ENCODE measurements around the gene PBRM1. TPM values are rescaled to one million over a fixed set of nuclear protein-coding genes. Genes with fewer than 3 reads are reported as not detected.

PBRM1 gene
- total and polyA plus RNA-seq, 2 experiments from 2014 or later: 57.5 to 72.5 TPM

DNA sequence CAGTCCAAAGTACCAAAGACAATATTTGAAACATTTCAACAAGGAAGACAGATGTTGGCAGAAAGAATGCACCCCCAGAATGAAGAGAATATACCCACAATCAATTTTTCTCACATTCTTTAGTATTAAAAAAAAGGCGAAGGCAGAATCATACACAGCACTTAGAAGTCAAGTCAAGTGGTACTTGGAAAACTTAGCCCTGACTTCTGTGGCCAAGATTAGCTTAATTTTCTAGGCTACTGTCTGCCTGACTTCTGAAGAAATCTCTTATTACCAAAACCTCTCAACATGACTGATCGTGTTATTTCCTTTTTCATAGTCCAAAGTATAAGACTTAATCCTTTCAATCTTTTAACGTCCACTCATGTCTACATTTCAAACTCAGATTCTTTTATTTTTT, 60.7 kb downstream of the PBRM1 start (continued):
- TF ChIP-seq STAT1 (IDR thresholded peaks at IDR 0.05; ENCODE audit: unreplicated experiment) (no peak), EZH2phosphoT487 (IDR thresholded peaks at IDR 0.05; ENCODE audit: unreplicated experiment) (no peak), ZNF331 (CRISPR knock-in tag; IDR thresholded peaks at IDR 0.05; ENCODE audit: low read depth) (no peak), EZH2 (IDR thresholded peaks at IDR 0.05; ENCODE audit: low read depth, unreplicated experiment) (no peak), JUNB (IDR thresholded peaks at IDR 0.05; ENCODE audit: unreplicated experiment) (no peak), NANOG (IDR thresholded peaks at IDR 0.05; ENCODE audit: borderline replicate concordance) (no peak), CREB1 (CRISPR knock-in tag; IDR thresholded peaks at IDR 0.05; ENCODE audit: low read depth) (no peak), ZNF114 (CRISPR knock-in tag; IDR thresholded peaks at IDR 0.05) (no peak)
- TF ChIP-seq, protein P1, sequence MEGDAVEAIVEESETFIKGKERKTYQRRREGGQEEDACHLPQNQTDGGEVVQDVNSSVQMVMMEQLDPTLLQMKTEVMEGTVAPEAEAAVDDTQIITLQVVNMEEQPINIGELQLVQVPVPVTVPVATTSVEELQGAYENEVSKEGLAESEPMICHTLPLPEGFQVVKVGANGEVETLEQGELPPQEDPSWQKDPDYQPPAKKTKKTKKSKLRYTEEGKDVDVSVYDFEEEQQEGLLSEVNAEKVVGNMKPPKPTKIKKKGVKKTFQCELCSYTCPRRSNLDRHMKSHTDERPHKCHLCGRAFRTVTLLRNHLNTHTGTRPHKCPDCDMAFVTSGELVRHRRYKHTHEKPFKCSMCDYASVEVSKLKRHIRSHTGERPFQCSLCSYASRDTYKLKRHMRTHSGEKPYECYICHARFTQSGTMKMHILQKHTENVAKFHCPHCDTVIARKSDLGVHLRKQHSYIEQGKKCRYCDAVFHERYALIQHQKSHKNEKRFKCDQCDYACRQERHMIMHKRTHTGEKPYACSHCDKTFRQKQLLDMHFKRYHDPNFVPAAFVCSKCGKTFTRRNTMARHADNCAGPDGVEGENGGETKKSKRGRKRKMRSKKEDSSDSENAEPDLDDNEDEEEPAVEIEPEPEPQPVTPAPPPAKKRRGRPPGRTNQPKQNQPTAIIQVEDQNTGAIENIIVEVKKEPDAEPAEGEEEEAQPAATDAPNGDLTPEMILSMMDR (conservative IDR thresholded peaks at IDR 0.05; ENCODE audit: low read depth in 2 of 2): no peak

DNA sequence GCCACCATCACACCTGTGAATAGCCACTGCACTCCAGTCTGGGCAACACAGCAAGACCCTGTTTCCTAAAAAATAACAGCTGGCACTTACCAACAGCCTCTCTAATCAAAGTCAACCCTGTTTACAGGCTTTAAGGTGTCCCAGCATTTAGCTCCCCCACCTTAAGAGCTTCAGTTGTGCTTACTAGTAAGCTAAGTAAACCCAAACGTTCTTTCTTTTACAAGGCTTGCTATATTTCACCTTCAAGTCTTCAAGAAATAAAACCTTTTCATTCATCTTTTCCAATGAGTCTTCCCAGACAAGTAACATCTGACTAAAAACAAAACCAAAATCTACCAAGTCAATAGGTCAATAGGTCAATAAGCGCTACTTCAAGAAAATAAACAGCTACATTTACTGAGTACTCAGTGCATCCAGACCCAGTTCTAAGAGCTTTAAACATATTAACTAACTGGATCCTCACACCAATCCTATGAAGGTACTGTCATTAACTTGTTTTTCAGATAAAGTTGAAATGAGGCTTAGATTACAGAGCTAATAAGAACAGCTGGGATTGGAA, 62.4 kb downstream of the PBRM1 start:
- Histone ChIP-seq H3K4me3 (no peak overlapping the region), H3K9me2 (ENCODE audit: insufficient read depth) (no peaks in the 10 kb centered on the region), H3K36me3 (ENCODE audit: insufficient read depth) (peaks cover 13% of the 10 kb centered on the region; the same call in 1 of the 2 replicates), H3K27me3 (ENCODE audit: insufficient read depth) (no peaks in the 10 kb centered on the region), H3K27ac (ENCODE audit: low read depth) (no peak overlapping the region), H2AFZ (no peak overlapping the region), H3K4me2 (no peak overlapping the region), H4K20me1 (replicated peaks; ENCODE audit: insufficient read depth) (peaks cover 5% of the 10 kb centered on the region; the same call in 1 of the 2 replicates), H3F3A (replicated peaks; ENCODE audit: low read depth) (no peaks in the 10 kb centered on the region), H3K4me1 (ENCODE audit: insufficient read depth) (no peaks in the 10 kb centered on the region), H3K79me2 (replicated peaks; ENCODE audit: insufficient read depth) (no peaks in the 10 kb centered on the region)
- Mint-ChIP-seq H3K9me3 (no peaks in the 10 kb centered on the region), H3K4me3 (no peak overlapping the region), H3K36me3 (ENCODE audit: low read depth) (peaks cover 18% of the 10 kb centered on the region; the same call in 2 of the 3 replicates), H3K27me3 (ENCODE audit: insufficient read depth, low read depth, poor library complexity) (no peaks in the 10 kb centered on the region), H3K27ac (no peak overlapping the region), H3K4me1 (no peaks in the 10 kb centered on the region)
- no peak for DNase-seq (ENCODE audit: low spot score)
- no peak for ATAC-seq
- TF ChIP-seq, protein P2, sequence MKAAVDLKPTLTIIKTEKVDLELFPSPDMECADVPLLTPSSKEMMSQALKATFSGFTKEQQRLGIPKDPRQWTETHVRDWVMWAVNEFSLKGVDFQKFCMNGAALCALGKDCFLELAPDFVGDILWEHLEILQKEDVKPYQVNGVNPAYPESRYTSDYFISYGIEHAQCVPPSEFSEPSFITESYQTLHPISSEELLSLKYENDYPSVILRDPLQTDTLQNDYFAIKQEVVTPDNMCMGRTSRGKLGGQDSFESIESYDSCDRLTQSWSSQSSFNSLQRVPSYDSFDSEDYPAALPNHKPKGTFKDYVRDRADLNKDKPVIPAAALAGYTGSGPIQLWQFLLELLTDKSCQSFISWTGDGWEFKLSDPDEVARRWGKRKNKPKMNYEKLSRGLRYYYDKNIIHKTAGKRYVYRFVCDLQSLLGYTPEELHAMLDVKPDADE (IDR thresholded peaks at IDR 0.05): no peak
- TF ChIP-seq EZH2phosphoT487 (IDR thresholded peaks at IDR 0.05; ENCODE audit: unreplicated experiment): no peak
- no peak for TF ChIP-seq STAT1 (IDR thresholded peaks at IDR 0.05; ENCODE audit: unreplicated experiment)
- no peak for TF ChIP-seq NANOG (IDR thresholded peaks at IDR 0.05; ENCODE audit: borderline replicate concordance)
- TF ChIP-seq, protein P3, sequence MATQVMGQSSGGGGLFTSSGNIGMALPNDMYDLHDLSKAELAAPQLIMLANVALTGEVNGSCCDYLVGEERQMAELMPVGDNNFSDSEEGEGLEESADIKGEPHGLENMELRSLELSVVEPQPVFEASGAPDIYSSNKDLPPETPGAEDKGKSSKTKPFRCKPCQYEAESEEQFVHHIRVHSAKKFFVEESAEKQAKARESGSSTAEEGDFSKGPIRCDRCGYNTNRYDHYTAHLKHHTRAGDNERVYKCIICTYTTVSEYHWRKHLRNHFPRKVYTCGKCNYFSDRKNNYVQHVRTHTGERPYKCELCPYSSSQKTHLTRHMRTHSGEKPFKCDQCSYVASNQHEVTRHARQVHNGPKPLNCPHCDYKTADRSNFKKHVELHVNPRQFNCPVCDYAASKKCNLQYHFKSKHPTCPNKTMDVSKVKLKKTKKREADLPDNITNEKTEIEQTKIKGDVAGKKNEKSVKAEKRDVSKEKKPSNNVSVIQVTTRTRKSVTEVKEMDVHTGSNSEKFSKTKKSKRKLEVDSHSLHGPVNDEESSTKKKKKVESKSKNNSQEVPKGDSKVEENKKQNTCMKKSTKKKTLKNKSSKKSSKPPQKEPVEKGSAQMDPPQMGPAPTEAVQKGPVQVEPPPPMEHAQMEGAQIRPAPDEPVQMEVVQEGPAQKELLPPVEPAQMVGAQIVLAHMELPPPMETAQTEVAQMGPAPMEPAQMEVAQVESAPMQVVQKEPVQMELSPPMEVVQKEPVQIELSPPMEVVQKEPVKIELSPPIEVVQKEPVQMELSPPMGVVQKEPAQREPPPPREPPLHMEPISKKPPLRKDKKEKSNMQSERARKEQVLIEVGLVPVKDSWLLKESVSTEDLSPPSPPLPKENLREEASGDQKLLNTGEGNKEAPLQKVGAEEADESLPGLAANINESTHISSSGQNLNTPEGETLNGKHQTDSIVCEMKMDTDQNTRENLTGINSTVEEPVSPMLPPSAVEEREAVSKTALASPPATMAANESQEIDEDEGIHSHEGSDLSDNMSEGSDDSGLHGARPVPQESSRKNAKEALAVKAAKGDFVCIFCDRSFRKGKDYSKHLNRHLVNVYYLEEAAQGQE (IDR thresholded peaks at IDR 0.05; ENCODE audit: unreplicated experiment): no peak
- TF ChIP-seq EZH2 (IDR thresholded peaks at IDR 0.05; ENCODE audit: low read depth, unreplicated experiment): no peak
- no peak for TF ChIP-seq ZNF114 (CRISPR knock-in tag; IDR thresholded peaks at IDR 0.05)

Measured in GM23338 (cell line).